Panc1 (cell line): ENCODE data around the gene NLRC5.

Experiments
- POLR2AphosphoS5 ChIP-seq: IDR thresholded peaks from 2 replicates; pipeline ENCODE4 v1.6.1; 2012; ENCODE audit warnings: mild to moderate bottlenecking, low read depth, low read length, moderate library complexity
- SIN3A ChIP-seq: IDR thresholded peaks from 2 replicates; pipeline ENCODE4 v1.6.1; 2012; ENCODE audit warnings: low read depth, mild to moderate bottlenecking, low read length, moderate library complexity, borderline replicate concordance; ENCODE audit not compliant: insufficient read depth
- TF ChIP-seq, protein P1 (sequence below): fragments of 450-650 bp; IDR thresholded peaks from 2 replicates; pipeline ENCODE4 v1.5.1; 2017; ENCODE audit warnings: mild to moderate bottlenecking
- TF ChIP-seq, protein P2 (sequence below), 2 experiments: IDR thresholded peaks; 2 replicates each; pipeline ENCODE4 v1.6.1; 2011 to 2012; ENCODE audit warnings: low read depth in 2 of 2, control low read depth in 1 of 2, low read length in 1 of 2, mild to moderate bottlenecking in 1 of 2, moderate library complexity in 1 of 2; ENCODE audit not compliant: insufficient read depth in 1 of 2

DNA sequence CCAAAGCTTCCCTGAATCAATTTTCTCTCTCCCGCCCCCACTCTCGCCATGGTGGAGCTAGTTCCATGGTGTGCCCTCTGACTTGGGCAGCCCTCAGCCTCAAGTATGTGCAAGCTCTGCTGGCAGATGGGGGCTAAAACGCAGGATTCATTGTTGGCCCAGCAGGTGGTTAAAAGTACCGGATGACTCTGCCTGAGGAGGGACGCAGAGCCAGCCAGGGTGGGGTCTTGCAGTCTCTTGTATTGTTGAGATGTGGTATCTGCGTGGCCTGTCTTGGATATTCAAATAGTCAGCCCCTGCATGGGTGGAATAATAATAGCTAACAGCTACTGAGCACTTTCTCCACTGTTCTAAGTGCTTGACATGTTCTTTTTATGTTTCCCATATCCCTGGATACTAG is 66.3 kb downstream of the NLRC5 start:
- TF ChIP-seq POLR2AphosphoS5 (no peak), SIN3A (no peak)
- TF ChIP-seq, protein P1, sequence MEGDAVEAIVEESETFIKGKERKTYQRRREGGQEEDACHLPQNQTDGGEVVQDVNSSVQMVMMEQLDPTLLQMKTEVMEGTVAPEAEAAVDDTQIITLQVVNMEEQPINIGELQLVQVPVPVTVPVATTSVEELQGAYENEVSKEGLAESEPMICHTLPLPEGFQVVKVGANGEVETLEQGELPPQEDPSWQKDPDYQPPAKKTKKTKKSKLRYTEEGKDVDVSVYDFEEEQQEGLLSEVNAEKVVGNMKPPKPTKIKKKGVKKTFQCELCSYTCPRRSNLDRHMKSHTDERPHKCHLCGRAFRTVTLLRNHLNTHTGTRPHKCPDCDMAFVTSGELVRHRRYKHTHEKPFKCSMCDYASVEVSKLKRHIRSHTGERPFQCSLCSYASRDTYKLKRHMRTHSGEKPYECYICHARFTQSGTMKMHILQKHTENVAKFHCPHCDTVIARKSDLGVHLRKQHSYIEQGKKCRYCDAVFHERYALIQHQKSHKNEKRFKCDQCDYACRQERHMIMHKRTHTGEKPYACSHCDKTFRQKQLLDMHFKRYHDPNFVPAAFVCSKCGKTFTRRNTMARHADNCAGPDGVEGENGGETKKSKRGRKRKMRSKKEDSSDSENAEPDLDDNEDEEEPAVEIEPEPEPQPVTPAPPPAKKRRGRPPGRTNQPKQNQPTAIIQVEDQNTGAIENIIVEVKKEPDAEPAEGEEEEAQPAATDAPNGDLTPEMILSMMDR, result no peak
- TF ChIP-seq, protein P2, sequence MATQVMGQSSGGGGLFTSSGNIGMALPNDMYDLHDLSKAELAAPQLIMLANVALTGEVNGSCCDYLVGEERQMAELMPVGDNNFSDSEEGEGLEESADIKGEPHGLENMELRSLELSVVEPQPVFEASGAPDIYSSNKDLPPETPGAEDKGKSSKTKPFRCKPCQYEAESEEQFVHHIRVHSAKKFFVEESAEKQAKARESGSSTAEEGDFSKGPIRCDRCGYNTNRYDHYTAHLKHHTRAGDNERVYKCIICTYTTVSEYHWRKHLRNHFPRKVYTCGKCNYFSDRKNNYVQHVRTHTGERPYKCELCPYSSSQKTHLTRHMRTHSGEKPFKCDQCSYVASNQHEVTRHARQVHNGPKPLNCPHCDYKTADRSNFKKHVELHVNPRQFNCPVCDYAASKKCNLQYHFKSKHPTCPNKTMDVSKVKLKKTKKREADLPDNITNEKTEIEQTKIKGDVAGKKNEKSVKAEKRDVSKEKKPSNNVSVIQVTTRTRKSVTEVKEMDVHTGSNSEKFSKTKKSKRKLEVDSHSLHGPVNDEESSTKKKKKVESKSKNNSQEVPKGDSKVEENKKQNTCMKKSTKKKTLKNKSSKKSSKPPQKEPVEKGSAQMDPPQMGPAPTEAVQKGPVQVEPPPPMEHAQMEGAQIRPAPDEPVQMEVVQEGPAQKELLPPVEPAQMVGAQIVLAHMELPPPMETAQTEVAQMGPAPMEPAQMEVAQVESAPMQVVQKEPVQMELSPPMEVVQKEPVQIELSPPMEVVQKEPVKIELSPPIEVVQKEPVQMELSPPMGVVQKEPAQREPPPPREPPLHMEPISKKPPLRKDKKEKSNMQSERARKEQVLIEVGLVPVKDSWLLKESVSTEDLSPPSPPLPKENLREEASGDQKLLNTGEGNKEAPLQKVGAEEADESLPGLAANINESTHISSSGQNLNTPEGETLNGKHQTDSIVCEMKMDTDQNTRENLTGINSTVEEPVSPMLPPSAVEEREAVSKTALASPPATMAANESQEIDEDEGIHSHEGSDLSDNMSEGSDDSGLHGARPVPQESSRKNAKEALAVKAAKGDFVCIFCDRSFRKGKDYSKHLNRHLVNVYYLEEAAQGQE (IDR thresholded peaks at IDR 0.05; ENCODE audit: insufficient read depth in 1 of 2, low read depth in 2 of 2, low read length in 1 of 2), result no peak
